ENCODE results near the gene FKBP10. TPM values are rescaled to one million over a fixed set of nuclear protein-coding genes. Genes with fewer than 3 reads are reported as not detected.

Gene FKBP10
- total RNA-seq, 1 experiment from 2014 or later, result 112 TPM

DNA sequence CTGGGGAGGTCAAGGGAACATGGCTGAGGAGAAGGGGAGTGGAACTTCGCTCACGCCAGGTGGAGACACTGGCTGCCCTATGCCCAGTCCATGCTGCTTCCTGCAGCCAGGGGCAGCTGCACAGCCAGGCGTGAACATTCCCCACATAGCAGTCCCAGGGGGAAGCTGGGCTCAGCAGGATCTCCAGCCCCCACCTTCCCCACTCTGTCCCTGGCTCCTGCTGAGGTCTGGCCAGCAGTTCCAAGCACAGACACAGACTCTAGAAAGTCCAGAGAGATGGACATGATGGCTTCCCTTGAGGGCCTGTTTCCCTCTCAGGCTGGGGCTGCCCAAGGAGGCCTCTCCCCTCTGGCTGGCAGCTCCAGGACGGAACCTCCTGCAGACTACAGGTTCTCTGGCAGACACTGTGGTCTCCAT is 35.6 kb upstream of the FKBP10 start:
- H3K36me3 ChIP-seq (ENCODE audit: control insufficient read depth, insufficient read depth, low read length), result peaks cover 4% of the 10 kb centered on the region
- H3K9me3 Mint-ChIP-seq (ENCODE audit: unreplicated experiment), result no peaks in the 10 kb centered on the region
- H3K27me3 Mint-ChIP-seq (ENCODE audit: insufficient read depth, unreplicated experiment), result no peaks in the 10 kb centered on the region
- peaks cover 42% of the 10 kb centered on the region for H3K4me1 Mint-ChIP-seq (ENCODE audit: low read depth, unreplicated experiment)
- H3K27ac Mint-ChIP-seq (ENCODE audit: unreplicated experiment), result no peak overlapping the region
- no peak overlapping the region for H3K4me3 Mint-ChIP-seq (ENCODE audit: unreplicated experiment)
- no peak overlapping the region for H3K4me3 ChIP-seq (ENCODE audit: low read depth, low read length)
- H3K4me1 ChIP-seq, result peaks cover 74% of the 10 kb centered on the region
- CTCF ChIA-PET, result interaction anchor here (1.0 to 1.9 kb wide), 4 partner anchors 9 to 35 kb away, joined by 4 to 14 read pairs (median 4); partner anchors contain the start of genes JUP and P3H4
- no peaks in the 10 kb centered on the region for H3K9me3 ChIP-seq
- DNase-seq, result no peak
- peaks cover 95% of the 10 kb centered on the region for H3K36me3 Mint-ChIP-seq (ENCODE audit: insufficient read depth, unreplicated experiment)
- BruUV-seq (replicated peaks), result no TSS peak
- no peaks in the 10 kb centered on the region for H3K27me3 ChIP-seq (replicated peaks; ENCODE audit: control insufficient read depth, insufficient read depth, low read length)
- intact Hi-C loops (cut with micrococcal nuclease; ENCODE audit: unreplicated experiment), result no loop called here
- POLR2A ChIA-PET, result interaction anchor here (0.5 to 1.6 kb wide), 4 partner anchors 9 to 23 kb away, joined by 3 to 7 read pairs (median 4); partner anchors contain the start of gene JUP
- TF ChIP-seq, protein P1, sequence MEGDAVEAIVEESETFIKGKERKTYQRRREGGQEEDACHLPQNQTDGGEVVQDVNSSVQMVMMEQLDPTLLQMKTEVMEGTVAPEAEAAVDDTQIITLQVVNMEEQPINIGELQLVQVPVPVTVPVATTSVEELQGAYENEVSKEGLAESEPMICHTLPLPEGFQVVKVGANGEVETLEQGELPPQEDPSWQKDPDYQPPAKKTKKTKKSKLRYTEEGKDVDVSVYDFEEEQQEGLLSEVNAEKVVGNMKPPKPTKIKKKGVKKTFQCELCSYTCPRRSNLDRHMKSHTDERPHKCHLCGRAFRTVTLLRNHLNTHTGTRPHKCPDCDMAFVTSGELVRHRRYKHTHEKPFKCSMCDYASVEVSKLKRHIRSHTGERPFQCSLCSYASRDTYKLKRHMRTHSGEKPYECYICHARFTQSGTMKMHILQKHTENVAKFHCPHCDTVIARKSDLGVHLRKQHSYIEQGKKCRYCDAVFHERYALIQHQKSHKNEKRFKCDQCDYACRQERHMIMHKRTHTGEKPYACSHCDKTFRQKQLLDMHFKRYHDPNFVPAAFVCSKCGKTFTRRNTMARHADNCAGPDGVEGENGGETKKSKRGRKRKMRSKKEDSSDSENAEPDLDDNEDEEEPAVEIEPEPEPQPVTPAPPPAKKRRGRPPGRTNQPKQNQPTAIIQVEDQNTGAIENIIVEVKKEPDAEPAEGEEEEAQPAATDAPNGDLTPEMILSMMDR (IDR thresholded peaks at IDR 0.05; ENCODE audit: insufficient read depth in 1 of 2, low read depth in 1 of 2, low read length in 1 of 2, severe bottlenecking in 1 of 2, unreplicated experiment in 1 of 2), result no peak

DNA sequence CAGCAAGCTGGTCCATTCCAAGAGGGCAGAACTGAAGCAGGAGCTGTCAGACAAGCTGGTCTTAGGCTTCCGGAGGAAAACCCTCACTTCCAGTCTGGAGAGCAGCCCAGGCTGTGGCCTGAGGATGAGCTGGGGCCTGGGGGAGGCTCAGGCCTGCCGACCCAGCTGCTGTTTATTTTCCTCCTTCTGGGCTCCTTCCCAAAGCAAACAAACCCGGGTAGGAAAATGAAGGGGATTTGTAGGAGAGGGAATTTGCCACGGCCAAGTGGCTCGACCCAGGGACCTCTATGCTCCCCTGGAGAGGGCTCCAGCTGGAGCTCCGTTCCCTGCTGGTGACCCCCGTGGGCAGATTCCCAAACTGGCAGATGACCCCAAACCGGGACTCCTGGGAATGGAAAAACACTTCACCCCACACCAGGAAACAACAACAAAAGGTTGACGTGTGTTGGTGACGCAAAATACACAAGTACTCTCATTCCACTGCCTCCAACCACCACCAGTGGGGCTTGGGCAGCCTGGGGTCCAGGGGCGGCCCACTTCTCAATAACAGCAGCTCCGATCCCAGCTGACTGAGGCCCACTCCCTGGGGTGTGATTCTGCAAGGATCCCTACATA is 35.1 kb upstream of the FKBP10 start:
- POLR2A ChIA-PET, result interaction anchor here (0.5 to 1.6 kb wide), 5 partner anchors 9 to 46 kb away, joined by 3 to 7 read pairs (median 4); partner anchors contain the start of gene JUP
- Histone ChIP-seq H3K4me1 (peaks cover 74% of the 10 kb centered on the region), H3K36me3 (ENCODE audit: control insufficient read depth, insufficient read depth, low read length) (peaks cover 4% of the 10 kb centered on the region), H3K4me3 (ENCODE audit: low read depth, low read length) (no peak overlapping the region), H3K27me3 (replicated peaks; ENCODE audit: control insufficient read depth, insufficient read depth, low read length) (no peaks in the 10 kb centered on the region), H3K9me3 (no peaks in the 10 kb centered on the region)
- intact Hi-C loops (cut with micrococcal nuclease; ENCODE audit: unreplicated experiment), result no loop called here
- no peak overlapping the region for H3K27ac Mint-ChIP-seq (ENCODE audit: unreplicated experiment)
- TF ChIP-seq, protein P1 (IDR thresholded peaks at IDR 0.05; ENCODE audit: insufficient read depth in 1 of 2, low read depth in 1 of 2, low read length in 1 of 2, severe bottlenecking in 1 of 2, unreplicated experiment in 1 of 2), result no peak
- no peaks in the 10 kb centered on the region for H3K9me3 Mint-ChIP-seq (ENCODE audit: unreplicated experiment)
- CTCF ChIA-PET, result interaction anchor here (1.0 to 1.9 kb wide), 4 partner anchors 9 to 34 kb away, joined by 4 to 14 read pairs (median 4); partner anchors contain the start of genes JUP and P3H4
- no peak overlapping the region for H3K4me3 Mint-ChIP-seq (ENCODE audit: unreplicated experiment)
- H3K36me3 Mint-ChIP-seq (ENCODE audit: insufficient read depth, unreplicated experiment), result peaks cover 95% of the 10 kb centered on the region
- DNase-seq, result no peak
- no peaks in the 10 kb centered on the region for H3K27me3 Mint-ChIP-seq (ENCODE audit: insufficient read depth, unreplicated experiment)
- H3K4me1 Mint-ChIP-seq (ENCODE audit: low read depth, unreplicated experiment), result peaks cover 37% of the 10 kb centered on the region
- no TSS peak for BruUV-seq (replicated peaks)

DNA sequence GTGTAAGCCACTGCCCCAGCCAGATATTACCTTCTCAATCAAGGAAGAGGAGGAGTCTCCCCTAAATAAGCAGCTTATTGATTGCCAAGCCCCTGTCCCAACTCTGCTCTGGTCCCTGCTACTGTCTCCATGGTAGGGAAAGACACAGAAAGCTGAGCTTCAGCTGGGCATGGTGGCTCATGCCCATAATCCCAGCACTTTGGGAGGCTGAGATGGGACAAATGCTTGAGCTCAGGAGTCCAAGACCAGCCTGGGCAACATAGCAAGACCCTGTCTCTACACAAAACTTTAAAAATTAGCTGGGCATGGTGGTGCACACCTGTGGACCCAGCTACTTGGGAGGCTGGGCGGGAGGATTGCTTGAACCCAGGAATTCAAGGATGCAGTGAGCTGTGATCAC is 32.9 kb upstream of the FKBP10 start:
- intact Hi-C loops (cut with micrococcal nuclease; ENCODE audit: unreplicated experiment), result no loop called here
- H3K4me1 ChIP-seq, result peaks cover 55% of the 10 kb centered on the region
- Mint-ChIP-seq H3K4me1 (ENCODE audit: low read depth, unreplicated experiment) (peaks cover 27% of the 10 kb centered on the region), H3K27ac (ENCODE audit: unreplicated experiment) (peak overlapping the region; percentile 69), H3K4me3 (ENCODE audit: unreplicated experiment) (no peak overlapping the region), H3K27me3 (ENCODE audit: insufficient read depth, unreplicated experiment) (no peaks in the 10 kb centered on the region), H3K36me3 (ENCODE audit: insufficient read depth, unreplicated experiment) (peaks cover 95% of the 10 kb centered on the region), H3K9me3 (ENCODE audit: unreplicated experiment) (no peaks in the 10 kb centered on the region)
- POLR2A ChIA-PET, result no interaction called here
- no peak for DNase-seq
- no peaks in the 10 kb centered on the region for H3K27me3 ChIP-seq (replicated peaks; ENCODE audit: control insufficient read depth, insufficient read depth, low read length)
- BruUV-seq (replicated peaks), result no TSS peak
- no peak overlapping the region for H3K4me3 ChIP-seq (ENCODE audit: low read depth, low read length)
- CTCF ChIA-PET, result no interaction called here
- H3K36me3 ChIP-seq (ENCODE audit: control insufficient read depth, insufficient read depth, low read length), result peaks cover 4% of the 10 kb centered on the region
- no peaks in the 10 kb centered on the region for H3K9me3 ChIP-seq
- TF ChIP-seq, protein P1 (IDR thresholded peaks at IDR 0.05; ENCODE audit: insufficient read depth in 1 of 2, low read depth in 1 of 2, low read length in 1 of 2, severe bottlenecking in 1 of 2, unreplicated experiment in 1 of 2), result no peak
